ENCODE data around the gene BMP2.

DNA sequence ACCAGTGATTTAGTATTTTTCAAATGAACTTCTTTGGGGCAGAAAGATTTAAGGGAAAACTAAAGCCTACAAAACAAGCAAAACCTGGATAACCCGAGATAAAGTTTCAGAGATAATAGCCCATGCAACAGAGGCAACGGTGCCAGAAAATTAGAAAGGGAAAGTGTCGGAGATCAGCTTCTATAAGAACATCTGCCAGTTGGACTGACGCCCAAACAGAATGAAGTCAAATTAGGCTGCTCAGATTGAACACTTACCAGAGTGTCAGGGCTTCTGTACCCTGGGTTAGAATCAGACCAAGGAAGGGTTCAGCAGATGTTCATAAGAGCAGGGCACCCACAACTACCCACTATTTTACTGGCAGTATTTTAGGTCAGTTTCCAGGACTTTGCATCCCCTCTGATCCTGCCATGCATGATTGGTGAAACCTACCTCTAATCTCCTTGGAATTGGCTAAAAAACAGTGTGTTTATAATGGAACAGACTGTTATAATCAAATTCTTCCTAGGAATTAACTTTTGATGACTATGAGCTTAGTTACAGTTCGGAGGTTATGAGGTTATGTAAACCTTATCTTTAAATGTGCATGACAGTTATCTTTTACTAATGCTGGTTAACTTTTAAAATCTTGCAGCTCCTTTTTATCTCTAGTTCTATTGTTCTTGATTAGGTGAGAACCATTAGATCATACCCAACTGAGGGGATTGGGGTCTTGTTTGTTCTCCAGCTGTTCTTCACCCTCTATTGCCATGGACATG lies 13.1 kb downstream of the BMP2 start:
- TF ChIP-seq, protein P1, sequence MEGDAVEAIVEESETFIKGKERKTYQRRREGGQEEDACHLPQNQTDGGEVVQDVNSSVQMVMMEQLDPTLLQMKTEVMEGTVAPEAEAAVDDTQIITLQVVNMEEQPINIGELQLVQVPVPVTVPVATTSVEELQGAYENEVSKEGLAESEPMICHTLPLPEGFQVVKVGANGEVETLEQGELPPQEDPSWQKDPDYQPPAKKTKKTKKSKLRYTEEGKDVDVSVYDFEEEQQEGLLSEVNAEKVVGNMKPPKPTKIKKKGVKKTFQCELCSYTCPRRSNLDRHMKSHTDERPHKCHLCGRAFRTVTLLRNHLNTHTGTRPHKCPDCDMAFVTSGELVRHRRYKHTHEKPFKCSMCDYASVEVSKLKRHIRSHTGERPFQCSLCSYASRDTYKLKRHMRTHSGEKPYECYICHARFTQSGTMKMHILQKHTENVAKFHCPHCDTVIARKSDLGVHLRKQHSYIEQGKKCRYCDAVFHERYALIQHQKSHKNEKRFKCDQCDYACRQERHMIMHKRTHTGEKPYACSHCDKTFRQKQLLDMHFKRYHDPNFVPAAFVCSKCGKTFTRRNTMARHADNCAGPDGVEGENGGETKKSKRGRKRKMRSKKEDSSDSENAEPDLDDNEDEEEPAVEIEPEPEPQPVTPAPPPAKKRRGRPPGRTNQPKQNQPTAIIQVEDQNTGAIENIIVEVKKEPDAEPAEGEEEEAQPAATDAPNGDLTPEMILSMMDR (IDR thresholded peaks at IDR 0.05): no peak
- no peak for TF ChIP-seq POLR2A (IDR thresholded peaks at IDR 0.05)
